ENCODE data around the gene CHKA.

DNA sequence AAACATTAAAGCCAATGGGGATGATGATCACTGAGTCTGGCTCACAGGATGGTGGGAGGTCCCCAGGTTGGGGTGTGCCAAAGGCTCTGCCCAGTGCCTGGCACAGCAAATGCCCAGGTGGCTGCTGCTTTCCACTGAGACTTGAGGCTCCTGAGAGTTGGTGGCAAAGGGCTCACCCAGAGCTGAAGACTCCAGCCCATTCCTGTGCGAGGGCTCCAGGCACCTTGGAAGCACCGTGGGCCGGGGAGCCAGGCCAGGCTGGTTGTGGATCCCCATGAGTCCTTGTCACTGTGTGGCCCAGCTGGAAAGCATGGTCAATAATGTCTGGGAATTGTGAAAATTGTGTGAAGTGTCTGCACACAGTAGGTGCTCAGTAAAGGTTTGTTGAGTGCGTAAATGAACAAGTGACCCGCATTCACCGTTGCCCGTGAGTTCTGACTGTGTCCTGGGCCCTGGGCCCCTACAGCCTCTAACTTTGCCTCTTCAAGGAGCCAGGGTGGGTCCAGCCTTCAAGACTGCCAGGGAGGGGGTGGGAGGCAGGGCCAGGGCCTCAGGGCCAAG lies 114.5 kb downstream of the CHKA start:
- TF ChIP-seq POLR2AphosphoS5 (IDR thresholded peaks at IDR 0.05) = no peak
- TF ChIP-seq, protein P1, sequence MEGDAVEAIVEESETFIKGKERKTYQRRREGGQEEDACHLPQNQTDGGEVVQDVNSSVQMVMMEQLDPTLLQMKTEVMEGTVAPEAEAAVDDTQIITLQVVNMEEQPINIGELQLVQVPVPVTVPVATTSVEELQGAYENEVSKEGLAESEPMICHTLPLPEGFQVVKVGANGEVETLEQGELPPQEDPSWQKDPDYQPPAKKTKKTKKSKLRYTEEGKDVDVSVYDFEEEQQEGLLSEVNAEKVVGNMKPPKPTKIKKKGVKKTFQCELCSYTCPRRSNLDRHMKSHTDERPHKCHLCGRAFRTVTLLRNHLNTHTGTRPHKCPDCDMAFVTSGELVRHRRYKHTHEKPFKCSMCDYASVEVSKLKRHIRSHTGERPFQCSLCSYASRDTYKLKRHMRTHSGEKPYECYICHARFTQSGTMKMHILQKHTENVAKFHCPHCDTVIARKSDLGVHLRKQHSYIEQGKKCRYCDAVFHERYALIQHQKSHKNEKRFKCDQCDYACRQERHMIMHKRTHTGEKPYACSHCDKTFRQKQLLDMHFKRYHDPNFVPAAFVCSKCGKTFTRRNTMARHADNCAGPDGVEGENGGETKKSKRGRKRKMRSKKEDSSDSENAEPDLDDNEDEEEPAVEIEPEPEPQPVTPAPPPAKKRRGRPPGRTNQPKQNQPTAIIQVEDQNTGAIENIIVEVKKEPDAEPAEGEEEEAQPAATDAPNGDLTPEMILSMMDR (IDR thresholded peaks at IDR 0.05) = no peak
- TF ChIP-seq POLR2A (IDR thresholded peaks at IDR 0.05) = no peak
- no peak for TF ChIP-seq EP300 (IDR thresholded peaks at IDR 0.05)

All from stomach (tissue), 4 donors.